ENCODE measurements around the gene KIRREL3.

- TF ChIP-seq POLR2A (IDR thresholded peaks at IDR 0.05): no peak
- no peak for TF ChIP-seq CTCF (IDR thresholded peaks at IDR 0.05)
- TF ChIP-seq POLR2AphosphoS5 (IDR thresholded peaks at IDR 0.05): no peak
Measured at GRCh38 chr11:126886085-126886484, 114.5 kb downstream of the KIRREL3 start.
